CD4-positive, alpha-beta T cell treated with Interleukin-6 for 4 hours (primary cell): ENCODE data around the gene CGN.
"Not testable (repeated sequence)": the region's sequence is repeated elsewhere in the genome, so short reads cannot be mapped to it uniquely, and the experiment has no call there.

Source experiments
- DNase-seq: peaks from one replicate; pipeline ENCODE4 v3.0.0-alpha.2; 2020; ENCODE audit warnings: mixed read lengths

The CGN gene

DNA sequence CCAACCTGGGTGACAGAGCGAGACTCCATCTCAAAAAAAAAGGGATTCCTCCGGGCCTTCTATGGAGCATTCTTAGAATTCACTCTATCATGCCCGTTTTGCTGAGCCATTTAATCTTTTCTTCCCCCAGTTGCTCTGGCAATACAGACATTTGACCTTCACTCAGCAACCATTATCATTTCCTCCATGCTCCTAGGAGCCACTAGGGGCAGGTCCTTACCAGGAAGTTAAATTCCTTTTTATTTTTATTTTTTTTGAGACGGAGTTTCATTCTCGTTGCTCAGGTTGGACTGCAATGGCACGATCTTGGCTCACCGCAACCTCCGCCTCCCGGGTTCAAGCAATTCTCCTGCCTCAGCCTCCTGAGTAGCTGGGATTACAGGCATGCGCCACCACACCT is 9.7 kb upstream of the CGN start:
- no peak for DNase-seq

- DNase-seq = no peak
Observed at GRCh38 chr1:151502035-151502700, 9.0 kb upstream of the CGN start.

DNA sequence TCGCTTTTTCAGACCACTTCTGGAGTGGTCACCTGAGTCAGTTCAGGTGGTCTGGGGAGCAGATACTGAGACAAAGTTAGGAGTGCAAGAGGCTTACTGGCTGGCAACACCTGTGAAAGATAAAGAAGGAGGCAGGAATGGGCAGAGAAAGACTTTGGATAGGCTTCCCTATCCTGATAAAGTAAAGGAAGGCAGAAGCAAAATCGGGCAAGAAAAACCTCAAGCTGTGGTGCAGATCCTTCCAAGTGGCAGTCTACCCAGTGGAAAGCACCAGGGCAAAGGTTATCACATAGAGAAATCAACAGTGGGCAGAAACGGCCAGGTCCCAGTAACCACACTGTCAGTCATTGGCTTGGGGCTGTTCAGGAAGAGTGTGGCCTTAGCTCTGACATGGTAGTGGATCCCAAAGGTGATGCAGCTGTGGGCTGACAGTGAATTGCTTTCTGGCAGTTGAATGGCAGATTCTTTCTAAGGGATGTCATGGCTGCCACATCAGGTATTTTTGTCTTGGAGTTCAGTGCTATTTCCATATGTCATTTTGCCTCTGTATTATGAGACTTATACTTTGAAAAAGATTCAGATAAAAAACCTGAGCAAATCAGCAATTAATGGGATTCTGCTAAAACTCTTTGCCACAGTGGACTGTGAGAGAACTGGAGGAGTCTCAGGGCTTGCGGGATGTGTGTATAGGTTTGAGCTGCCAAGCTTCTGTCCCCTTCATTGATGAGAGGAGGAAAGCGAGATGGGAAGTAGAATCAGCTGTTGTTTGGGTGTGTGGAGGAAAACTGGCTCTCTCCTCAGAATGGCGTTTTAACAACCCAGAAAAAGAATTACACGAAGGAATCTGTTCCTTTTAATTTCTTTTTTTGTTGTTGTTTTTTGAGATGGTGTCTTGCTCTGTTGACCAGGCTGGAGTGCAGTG is 8.1 kb upstream of the CGN start:
- no peak for DNase-seq

DNA sequence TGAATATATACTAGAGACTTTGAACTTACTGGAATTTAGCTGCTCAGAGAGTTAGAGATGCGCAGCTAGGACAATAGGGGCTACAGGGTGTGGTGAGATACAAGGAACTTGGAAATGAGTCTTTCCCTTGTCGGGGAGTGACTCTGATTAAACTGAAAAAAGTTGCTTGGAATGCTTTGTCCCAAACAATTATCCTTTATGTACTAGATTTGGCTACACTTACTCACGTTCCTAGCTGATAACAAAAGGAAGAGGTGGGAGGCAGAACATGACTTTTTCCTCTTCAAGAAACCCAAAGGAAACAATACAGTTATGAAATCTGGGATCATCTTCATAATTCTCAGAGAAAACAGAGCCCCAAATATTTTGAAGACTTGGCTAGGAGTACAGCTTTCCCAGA is 6.9 kb upstream of the CGN start:
- no peak for DNase-seq

DNA sequence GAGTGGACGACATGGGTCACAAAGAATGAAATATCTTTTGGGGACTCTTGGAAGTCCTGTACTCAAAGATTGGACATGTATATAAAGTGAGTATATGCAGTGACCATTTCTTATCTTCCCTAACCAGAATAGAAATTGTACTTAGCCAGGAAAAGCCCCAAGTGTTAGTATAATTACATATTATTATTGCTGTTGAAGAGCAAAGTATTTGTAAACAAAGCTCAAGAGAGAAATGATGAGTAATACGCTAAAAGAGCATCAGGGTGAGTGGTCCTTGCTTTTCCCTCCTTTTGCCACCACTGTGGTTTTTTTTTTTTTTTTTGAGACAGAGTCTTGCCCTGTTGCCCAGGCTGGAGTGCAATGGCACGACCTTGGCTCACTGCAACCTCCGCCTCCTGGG is 6.4 kb upstream of the CGN start:
- DNase-seq = no peak

DNA sequence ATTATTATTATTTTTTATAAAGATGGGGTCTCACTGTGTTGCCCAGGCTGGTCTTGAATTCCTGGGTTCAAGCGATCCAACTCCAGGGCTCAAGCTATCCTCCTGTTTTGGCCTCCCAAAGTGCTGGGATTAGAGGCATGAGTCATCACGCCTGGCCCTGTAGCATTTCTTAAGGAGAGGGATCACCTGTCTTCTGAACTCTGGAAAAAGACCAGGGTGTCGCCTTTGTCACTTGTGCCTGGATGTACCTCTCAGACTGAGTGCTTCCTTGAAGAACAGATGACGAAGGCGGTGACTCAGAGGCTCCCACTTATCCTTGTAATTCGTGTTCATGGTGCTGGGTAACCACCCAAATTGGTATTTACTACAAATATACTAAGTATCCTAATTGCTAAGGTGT is 2.4 kb upstream of the CGN start:
- no peak for DNase-seq

GRCh38 chr1:151509350-151510019 is 1.7 kb upstream of the CGN start:
- DNase-seq = no peak

GRCh38 chr1:151510020-151510405 is 1.2 kb upstream of the CGN start:
- DNase-seq = no peak

- no peak for DNase-seq
Observed at GRCh38 chr1:151510614-151510956, 602 bp upstream of the CGN start.

GRCh38 chr1:151511636-151512215 is 539 bp downstream of the CGN start:
- peak; percentile 39 for DNase-seq

DNA sequence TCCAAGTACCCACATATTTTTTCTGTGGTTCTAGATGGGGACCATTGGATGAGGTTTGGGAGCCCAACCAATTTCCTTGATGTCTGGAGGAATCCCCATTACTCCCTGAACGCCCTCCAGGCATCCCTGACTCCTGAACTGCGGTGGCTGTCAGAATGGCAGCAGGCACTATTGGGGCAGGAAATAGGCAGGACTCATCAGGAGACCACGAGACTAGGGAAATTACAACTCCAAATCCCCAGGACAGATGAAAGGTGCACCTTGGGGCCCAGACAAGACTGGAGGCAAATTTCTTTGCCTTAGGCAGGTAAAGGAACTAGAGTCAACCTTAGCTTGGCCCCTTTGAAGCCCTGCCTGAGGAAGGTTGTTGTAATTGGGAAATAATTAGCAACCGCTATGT is 1.1 kb downstream of the CGN start:
- DNase-seq = no peak

DNA sequence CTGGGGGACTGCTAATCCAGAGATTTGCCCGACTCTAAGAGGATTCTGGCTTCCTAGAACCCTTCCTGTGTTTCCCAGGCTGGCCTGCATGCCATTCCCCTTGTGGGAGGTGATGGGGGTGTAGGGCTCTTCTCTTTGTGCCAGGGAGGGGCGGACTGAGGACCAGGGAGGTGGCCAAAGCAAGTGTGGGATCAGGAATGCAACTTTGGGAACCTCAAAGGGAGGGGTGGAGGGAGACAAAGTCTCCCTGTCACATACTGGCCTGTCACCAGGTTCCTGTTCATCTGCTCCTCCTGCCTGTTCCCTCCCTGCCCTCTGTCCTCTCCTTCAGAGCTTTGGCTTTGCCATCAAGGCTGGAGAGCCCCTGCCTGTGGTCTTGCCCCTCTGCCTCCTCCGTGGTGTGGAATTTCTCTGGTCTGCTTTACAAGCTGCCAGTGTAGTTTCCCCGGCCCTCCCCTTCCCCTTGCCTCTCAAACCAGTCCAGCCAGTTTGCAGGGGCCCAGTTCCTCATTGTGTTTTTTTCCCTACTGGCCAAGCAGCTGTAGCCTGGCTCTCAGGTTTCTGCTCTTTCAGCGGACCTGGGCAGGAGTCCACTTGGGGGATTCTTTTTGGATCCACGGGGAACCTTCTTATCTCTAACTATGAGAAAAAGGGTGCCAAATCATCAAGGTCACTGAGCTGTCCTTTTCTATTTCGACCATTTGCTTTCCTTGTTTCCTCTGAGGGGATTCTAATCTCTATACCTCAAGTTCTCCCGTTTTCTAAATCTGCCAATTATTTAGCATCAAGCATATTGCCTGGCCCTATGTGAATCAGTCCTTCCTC is 1.8 kb downstream of the CGN start:
- DNase-seq = no peak

- DNase-seq = peak; percentile 32
Observed at GRCh38 chr1:151513626-151514121, 2.5 kb downstream of the CGN start.

DNA sequence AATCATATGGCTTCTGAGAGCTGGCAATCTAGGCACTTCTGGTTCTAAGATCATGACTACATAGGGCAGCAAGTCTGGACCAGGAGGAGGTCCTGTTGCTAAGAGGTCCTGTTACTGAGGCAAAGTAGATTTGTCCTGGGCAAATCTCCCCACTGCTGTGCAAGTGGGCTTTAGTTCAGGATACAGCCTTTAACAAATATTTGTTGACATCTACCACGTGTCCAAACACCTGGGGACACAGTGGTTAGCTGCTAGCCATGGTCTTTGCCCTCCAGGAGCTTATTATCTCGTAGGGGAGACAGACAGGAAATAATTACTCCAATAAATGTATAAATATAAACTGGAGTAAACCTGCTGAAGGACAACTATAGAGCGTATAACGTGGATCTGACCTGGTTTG is 3.2 kb downstream of the CGN start:
- no peak for DNase-seq

DNA sequence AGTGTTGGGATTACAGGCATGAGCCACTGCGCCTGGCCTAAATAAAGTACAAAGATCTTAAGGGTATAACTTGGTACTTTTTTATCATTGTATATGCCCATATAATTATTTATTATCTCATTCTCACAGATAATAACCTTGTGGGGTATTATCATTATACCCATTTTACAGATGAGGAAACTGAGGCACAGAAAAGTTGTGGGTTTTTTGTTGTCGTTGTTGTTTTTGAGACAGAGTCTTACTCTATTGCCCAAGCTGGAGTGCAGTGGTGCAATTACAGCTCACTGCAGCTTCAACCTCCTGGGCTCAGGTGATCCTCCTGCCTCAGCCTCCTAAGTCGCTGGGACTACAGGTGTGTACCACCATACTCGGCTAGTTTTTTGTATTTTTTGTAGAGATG is 4.1 kb downstream of the CGN start:
- DNase-seq = no peak

- DNase-seq = no peak
Observed at GRCh38 chr1:151516031-151516511, 4.9 kb downstream of the CGN start.

- no peak for DNase-seq
Observed at GRCh38 chr1:151518431-151518830, 7.2 kb downstream of the CGN start.

DNA sequence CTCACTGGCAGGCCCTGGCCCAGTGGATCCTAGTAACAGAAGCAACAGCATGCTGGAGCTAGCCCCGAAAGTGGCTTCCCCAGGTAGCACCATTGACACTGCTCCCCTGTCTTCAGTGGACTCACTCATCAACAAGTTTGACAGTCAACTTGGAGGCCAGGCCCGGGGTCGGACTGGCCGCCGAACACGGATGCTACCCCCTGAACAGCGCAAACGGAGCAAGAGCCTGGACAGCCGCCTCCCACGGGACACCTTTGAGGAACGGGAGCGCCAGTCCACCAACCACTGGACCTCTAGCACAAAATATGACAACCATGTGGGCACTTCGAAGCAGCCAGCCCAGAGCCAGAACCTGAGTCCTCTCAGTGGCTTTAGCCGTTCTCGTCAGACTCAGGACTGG is 7.7 kb downstream of the CGN start:
- DNase-seq = no peak

DNA sequence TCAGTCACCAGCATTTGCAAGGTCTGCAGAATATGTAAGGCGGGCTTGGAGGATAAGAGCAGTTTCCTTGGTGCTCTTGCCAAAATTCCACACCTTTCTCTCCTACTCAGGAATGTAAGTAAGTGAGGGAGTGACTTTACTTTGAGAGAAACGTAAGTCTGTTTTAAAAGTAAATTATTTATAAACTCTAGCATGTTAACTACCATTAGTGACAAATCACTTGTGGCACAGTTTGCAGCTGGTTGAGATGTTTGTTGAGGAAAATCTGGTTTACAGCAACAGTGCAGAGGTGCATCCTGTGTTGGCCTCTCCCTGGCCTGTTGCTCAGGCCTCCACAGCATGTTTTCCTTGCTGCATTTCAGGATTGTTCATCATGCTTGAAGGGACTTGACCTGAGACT is 8.5 kb downstream of the CGN start:
- no peak for DNase-seq

DNA sequence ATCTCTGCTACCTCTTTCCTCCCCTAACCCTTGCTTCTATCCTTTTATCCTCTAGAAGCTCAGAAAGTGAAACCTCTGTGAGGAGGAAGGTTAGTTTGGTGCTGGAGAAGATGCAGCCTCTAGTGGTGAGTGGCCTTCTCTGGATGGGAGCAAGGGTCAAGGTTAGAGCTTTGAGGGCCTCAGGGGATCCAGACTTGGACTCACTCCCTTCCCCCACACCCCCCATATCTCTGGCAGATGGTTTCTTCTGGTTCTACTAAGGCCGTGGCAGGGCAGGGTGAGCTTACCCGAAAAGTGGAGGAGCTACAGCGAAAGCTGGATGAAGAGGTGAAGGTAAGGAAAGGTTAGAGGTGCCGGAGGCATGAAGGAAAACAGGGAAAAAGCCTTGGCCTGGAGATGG is 9.2 kb downstream of the CGN start:
- DNase-seq = no peak

DNA sequence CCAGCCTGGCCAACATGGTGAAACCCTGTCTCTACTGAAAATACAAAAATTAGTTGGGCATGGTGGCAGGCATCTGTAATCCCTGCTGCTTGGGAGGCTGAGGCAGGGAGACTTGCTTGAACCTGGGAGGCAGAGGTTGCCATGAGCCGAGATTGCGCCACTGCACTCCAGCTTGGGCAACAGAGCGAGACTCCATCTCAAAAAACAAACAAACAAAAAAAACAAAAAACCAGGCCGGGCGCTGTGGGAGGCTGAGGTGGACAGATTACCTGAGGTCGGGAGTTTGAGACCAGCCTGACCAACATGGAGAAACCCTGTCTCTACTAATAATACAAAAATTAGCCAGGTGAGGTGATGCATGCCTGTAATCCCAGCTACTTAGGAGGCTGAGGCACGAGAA is 11.2 kb downstream of the CGN start:
- not testable (repeated sequence) for DNase-seq

DNA sequence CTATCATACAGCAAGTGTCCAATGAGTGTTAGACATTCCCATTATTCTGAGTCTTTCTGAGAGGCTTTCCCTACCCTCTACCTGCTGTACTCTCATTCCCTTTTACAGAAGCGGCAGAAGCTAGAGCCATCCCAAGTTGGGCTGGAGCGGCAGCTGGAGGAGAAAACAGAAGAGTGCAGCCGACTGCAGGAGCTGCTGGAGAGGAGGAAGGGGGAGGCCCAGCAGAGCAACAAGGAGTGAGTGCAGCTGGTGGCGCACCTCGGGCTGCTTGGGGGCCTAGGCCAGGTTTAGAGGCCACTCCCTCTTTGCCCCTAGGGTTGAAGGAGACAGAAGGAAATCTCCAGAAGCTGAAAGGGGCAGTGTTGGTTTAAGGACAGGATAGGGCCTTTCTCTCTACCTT is 12.1 kb downstream of the CGN start:
- no peak for DNase-seq
